Measurements from ENCODE around the gene ZNF346.

ZNF346 gene

DNA sequence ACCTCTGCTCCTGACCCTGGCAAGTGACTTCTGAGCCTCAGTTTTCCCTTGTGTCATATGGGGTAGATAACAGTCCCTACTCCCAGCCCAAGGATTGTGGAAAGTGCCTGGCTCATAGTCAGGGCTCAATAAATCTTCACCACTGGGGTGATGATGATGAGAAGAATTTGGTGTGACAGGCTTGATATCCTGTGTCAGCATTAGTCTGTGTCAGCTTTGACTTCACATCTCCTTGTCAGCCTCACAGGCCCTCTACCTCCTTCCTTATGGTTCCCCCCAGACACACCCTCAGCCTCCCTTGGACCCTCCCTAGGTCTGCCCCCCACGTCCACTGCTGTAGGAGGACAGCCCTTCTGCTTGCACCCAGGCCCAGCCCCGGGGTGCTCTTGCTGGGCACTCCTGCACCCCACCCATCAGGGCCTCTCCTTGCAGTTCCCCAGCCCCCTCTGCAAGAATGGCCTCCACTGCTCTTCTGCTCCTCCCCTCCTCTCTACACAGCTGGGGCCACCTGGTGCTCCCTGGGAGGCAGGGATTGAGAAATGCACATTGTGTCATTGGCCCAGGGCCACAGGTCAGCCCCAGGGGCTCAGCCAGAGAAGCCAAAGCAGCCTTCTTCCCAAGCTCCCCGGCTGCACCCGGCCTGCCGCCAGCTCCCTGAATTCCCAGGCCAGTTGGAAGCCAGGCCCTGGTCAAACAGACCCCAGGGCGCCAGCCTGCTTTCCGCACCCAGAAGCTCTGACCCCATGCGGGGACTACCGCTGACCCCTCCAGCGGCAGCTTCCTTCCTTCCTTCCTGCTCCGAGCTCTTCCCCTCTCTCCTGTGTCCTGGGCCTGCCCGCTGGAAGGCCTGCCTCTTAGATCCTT lies 72.0 kb downstream of the ZNF346 start:
- Histone ChIP-seq H3K9me3 (ENCODE audit: insufficient read depth, low read length, severe bottlenecking) (no peaks in the 10 kb centered on the region), H4K20me1 (ENCODE audit: insufficient read depth, low read length) (no peaks in the 10 kb centered on the region; the same call in 1 of the 2 replicates), H3K4me3 (ENCODE audit: low read depth in 1 of 2, low read length in 2 of 2) (no peak overlapping the region), H3K4me1 (ENCODE audit: insufficient read depth, low read length) (no peaks in the 10 kb centered on the region), H3K27ac (ENCODE audit: low read length) (no peak overlapping the region), H3K36me3 (ENCODE audit: insufficient read depth, low read length) (no peaks in the 10 kb centered on the region), H3K4me2 (ENCODE audit: insufficient read depth, low read length) (no peak overlapping the region), H2AFZ (ENCODE audit: low read depth, low read length) (no peak overlapping the region), H3K9ac (ENCODE audit: low read depth, low read length) (no peak overlapping the region), H3K79me2 (ENCODE audit: insufficient read depth, low read length) (no peaks in the 10 kb centered on the region), H3K27me3 (ENCODE audit: insufficient read depth, low read length, poor library complexity) (peaks cover 10% of the 10 kb centered on the region)
- ATAC-seq (ENCODE audit: insufficient read depth, low read depth) (no peak), DNase-seq (no peak)
- TF ChIP-seq EZH2 (IDR thresholded peaks at IDR 0.05; ENCODE audit: borderline replicate concordance, low read depth, low read length, severe bottlenecking) = no peak
- TF ChIP-seq, protein P1, sequence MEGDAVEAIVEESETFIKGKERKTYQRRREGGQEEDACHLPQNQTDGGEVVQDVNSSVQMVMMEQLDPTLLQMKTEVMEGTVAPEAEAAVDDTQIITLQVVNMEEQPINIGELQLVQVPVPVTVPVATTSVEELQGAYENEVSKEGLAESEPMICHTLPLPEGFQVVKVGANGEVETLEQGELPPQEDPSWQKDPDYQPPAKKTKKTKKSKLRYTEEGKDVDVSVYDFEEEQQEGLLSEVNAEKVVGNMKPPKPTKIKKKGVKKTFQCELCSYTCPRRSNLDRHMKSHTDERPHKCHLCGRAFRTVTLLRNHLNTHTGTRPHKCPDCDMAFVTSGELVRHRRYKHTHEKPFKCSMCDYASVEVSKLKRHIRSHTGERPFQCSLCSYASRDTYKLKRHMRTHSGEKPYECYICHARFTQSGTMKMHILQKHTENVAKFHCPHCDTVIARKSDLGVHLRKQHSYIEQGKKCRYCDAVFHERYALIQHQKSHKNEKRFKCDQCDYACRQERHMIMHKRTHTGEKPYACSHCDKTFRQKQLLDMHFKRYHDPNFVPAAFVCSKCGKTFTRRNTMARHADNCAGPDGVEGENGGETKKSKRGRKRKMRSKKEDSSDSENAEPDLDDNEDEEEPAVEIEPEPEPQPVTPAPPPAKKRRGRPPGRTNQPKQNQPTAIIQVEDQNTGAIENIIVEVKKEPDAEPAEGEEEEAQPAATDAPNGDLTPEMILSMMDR (IDR thresholded peaks at IDR 0.05; ENCODE audit: borderline replicate concordance, extremely low read depth, low read length, poor library complexity, severe bottlenecking) = no peak

DNA sequence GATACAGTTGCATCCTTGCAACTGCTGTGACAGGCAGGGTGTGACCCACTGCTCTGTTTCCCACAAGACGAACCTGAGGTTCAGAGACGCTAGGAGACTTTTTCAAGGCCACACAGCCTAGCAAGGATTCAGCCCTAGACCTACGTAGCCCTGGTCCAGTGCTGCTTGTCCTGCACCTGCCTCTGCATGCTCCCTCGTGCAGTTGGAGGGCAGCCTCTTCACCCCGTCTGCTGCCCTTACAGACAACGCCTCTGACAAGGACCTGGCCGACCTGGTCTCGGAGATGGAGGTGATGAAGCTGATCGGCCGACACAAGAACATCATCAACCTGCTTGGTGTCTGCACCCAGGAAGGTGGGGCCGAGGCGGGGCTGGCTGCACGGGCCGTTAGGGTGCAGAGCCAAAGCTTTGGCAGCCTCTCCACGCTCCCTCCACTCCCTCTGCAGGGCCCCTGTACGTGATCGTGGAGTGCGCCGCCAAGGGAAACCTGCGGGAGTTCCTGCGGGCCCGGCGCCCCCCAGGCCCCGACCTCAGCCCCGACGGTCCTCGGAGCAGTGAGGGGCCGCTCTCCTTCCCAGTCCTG lies 72.7 kb downstream of the ZNF346 start:
- TF ChIP-seq, protein P1 (IDR thresholded peaks at IDR 0.05; ENCODE audit: borderline replicate concordance, extremely low read depth, low read length, poor library complexity, severe bottlenecking) = no peak
- no peak for TF ChIP-seq EZH2 (IDR thresholded peaks at IDR 0.05; ENCODE audit: borderline replicate concordance, low read depth, low read length, severe bottlenecking)
- no peak overlapping the region for H2AFZ ChIP-seq (ENCODE audit: low read depth, low read length)
- H3K36me3 ChIP-seq (ENCODE audit: insufficient read depth, low read length) = no peaks in the 10 kb centered on the region
- H3K9ac ChIP-seq (ENCODE audit: low read depth, low read length) = no peak overlapping the region
- H4K20me1 ChIP-seq (ENCODE audit: insufficient read depth, low read length) = no peaks in the 10 kb centered on the region; the same call in 1 of the 2 replicates
- no peaks in the 10 kb centered on the region for H3K4me1 ChIP-seq (ENCODE audit: insufficient read depth, low read length)
- H3K27ac ChIP-seq (ENCODE audit: low read length) = no peak overlapping the region
- no peak overlapping the region for H3K4me3 ChIP-seq (ENCODE audit: low read depth in 1 of 2, low read length in 2 of 2)
- H3K27me3 ChIP-seq (ENCODE audit: insufficient read depth, low read length, poor library complexity) = peaks cover 12% of the 10 kb centered on the region
- no peaks in the 10 kb centered on the region for H3K79me2 ChIP-seq (ENCODE audit: insufficient read depth, low read length)
- no peaks in the 10 kb centered on the region for H3K9me3 ChIP-seq (ENCODE audit: insufficient read depth, low read length, severe bottlenecking)
- H3K4me2 ChIP-seq (ENCODE audit: insufficient read depth, low read length) = no peak overlapping the region
- DNase-seq (no peak), ATAC-seq (ENCODE audit: insufficient read depth, low read depth) (no peak)

DNA sequence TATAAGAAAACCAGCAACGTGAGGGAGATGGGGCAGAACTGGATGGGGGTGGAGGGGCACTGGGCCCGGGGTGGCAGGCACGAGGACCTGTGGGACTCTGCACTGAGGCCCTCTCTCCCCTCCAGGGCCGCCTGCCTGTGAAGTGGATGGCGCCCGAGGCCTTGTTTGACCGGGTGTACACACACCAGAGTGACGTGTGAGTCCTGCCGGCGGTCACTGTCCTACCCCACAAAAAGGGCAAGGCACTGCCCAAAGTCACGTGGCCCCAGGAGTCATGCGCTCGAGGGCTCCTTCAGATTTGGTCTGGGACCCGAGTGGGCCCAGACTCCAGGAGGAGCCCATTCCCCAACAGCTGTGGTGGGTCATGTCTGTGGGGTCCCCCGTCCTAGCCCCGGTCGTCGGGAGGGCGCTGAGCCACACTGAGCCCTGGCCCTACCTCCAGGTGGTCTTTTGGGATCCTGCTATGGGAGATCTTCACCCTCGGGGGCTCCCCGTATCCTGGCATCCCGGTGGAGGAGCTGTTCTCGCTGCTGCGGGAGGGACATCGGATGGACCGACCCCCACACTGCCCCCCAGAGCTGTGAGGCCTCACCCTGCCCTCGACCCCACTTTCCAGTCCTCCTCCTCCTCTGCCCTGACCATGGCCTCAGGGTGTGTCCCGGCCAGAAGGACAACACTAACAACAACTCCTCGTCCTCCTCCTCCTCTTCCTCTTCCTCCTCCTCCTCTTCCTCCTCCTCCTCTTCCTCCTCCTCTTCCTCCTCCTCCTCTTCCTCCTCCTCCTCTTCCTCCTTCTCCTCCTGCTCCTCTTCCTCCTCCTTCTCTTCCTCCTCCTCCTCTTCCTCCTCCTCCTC lies 73.9 kb downstream of the ZNF346 start:
- Histone ChIP-seq H4K20me1 (ENCODE audit: insufficient read depth, low read length) (no peaks in the 10 kb centered on the region; the same call in 1 of the 2 replicates), H2AFZ (ENCODE audit: low read depth, low read length) (no peak overlapping the region), H3K27ac (ENCODE audit: low read length) (no peak overlapping the region), H3K4me1 (ENCODE audit: insufficient read depth, low read length) (no peaks in the 10 kb centered on the region), H3K27me3 (ENCODE audit: insufficient read depth, low read length, poor library complexity) (peaks cover 12% of the 10 kb centered on the region), H3K9me3 (ENCODE audit: insufficient read depth, low read length, severe bottlenecking) (no peaks in the 10 kb centered on the region), H3K79me2 (ENCODE audit: insufficient read depth, low read length) (no peaks in the 10 kb centered on the region), H3K4me2 (ENCODE audit: insufficient read depth, low read length) (no peak overlapping the region), H3K36me3 (ENCODE audit: insufficient read depth, low read length) (no peaks in the 10 kb centered on the region), H3K4me3 (ENCODE audit: low read depth in 1 of 2, low read length in 2 of 2) (no peak overlapping the region), H3K9ac (ENCODE audit: low read depth, low read length) (no peak overlapping the region)
- ATAC-seq (ENCODE audit: insufficient read depth, low read depth) (no peak), DNase-seq (no peak)
- TF ChIP-seq, protein P1 (IDR thresholded peaks at IDR 0.05; ENCODE audit: borderline replicate concordance, extremely low read depth, low read length, poor library complexity, severe bottlenecking) = no peak
- TF ChIP-seq EZH2 (IDR thresholded peaks at IDR 0.05; ENCODE audit: borderline replicate concordance, low read depth, low read length, severe bottlenecking) = no peak
